ENCODE results near the gene GALNT10. TPM values are rescaled to one million over a fixed set of nuclear protein-coding genes. Genes with fewer than 3 reads are reported as not detected.
A peak's percentile ranks its signal among the peaks of the same experiment; 100 is the strongest.

GALNT10 gene
- 54.0 and 78.9 TPM in 2 replicates for total RNA-seq

GRCh38 chr5:154190595-154191304 lies at the start of gene GALNT10:
Gene GALNT10 (plus strand): TSS chr5:154190733. CDS start chr5:154190867, 134 bp downstream.

GRCh38 chr5:154445422-154446194 lies 255.1 kb downstream of the GALNT10 start, which contains the start of gene SAP30L:
Gene SAP30L (plus strand): TSS chr5:154445997. CDS start chr5:154446605, 608 bp downstream.

Small RNA genes lying within 50 kb of the gene (small RNA-seq; reads per million reads assigned to genes)
- gene MIR1294, result 9.1 reads per million, percentile 91 among the genes with 10 or more reads in this experiment
- gene RN7SL655P, result not detected

Other genes with a start within 250 kb of the GALNT10 start
- gene FAM114A2, start 151.8 kb upstream of the GALNT10 start, total RNA-seq, result 37.6 and 43.0 TPM in 2 replicates
- gene MFAP3, start 151.8 kb upstream of the GALNT10 start, total RNA-seq, result 104 and 128 TPM in 2 replicates